ENCODE results near the gene SOX6.
A peak's percentile ranks its signal among the peaks of the same experiment; 100 is the strongest.

Gene SOX6

GRCh38 chr11:15970506-15971214, 385.7 kb downstream of the SOX6 start:
- Histone ChIP-seq H2AFZ (ENCODE audit: low read length) (no peak overlapping the region), H3K79me2 (ENCODE audit: low read length) (no peaks in the 10 kb centered on the region), H3K9ac (ENCODE audit: low read length) (no peak overlapping the region)

GRCh38 chr11:15969701-15970329, 386.5 kb downstream of the SOX6 start:
- no peaks in the 10 kb centered on the region for H3K9me2 ChIP-seq (replicated peaks; ENCODE audit: insufficient read depth, low read length)
- H3K4me2 ChIP-seq (ENCODE audit: low read depth, low read length) = peak overlapping the region; percentile 51; the same call in 1 of the 2 replicates
- no peaks in the 10 kb centered on the region for H3K9me3 ChIP-seq (replicated peaks; ENCODE audit: insufficient read depth, low read length)
- no peak overlapping the region for H3K27ac ChIP-seq (ENCODE audit: low read length)
- H3K9ac ChIP-seq (ENCODE audit: low read length) = no peak overlapping the region
- no peaks in the 10 kb centered on the region for H3F3A ChIP-seq (ENCODE audit: insufficient read depth, low read length)
- no peaks in the 10 kb centered on the region for H3K36me3 ChIP-seq (replicated peaks; ENCODE audit: insufficient read depth, low read length)
- TF ChIP-seq CTCF (IDR thresholded peaks at IDR 0.05; ENCODE audit: low read length) (no peak), EZH2phosphoT487 (IDR thresholded peaks at IDR 0.05; ENCODE audit: low read length) (no peak), EZH2 (optimal IDR thresholded peaks at IDR 0.05; ENCODE audit: low read depth, low read length) (no peak)
- DNase-seq = no peak
- peaks cover 9% of the 10 kb centered on the region; the same call in 1 of the 2 replicates for H3K4me1 ChIP-seq (ENCODE audit: low read length)
- no peaks in the 10 kb centered on the region for H3K27me3 ChIP-seq (replicated peaks; ENCODE audit: insufficient read depth, low read length)
- H3K4me3 ChIP-seq (ENCODE audit: low read length) = no peak overlapping the region
- H4K20me1 ChIP-seq (ENCODE audit: insufficient read depth, low read length) = no peaks in the 10 kb centered on the region
- no peaks in the 10 kb centered on the region for H3K79me2 ChIP-seq (ENCODE audit: low read length)
- peak overlapping the region; percentile 84 for H2AFZ ChIP-seq (ENCODE audit: low read length)

More at GRCh38 chr11:15970506-15971214, 385.7 kb downstream of the SOX6 start:
- Histone ChIP-seq H3F3A (ENCODE audit: insufficient read depth, low read length) (no peaks in the 10 kb centered on the region), H3K4me3 (ENCODE audit: low read length) (no peak overlapping the region), H3K27me3 (replicated peaks; ENCODE audit: insufficient read depth, low read length) (no peaks in the 10 kb centered on the region), H3K36me3 (replicated peaks; ENCODE audit: insufficient read depth, low read length) (no peaks in the 10 kb centered on the region), H3K9me2 (replicated peaks; ENCODE audit: insufficient read depth, low read length) (no peaks in the 10 kb centered on the region), H3K27ac (ENCODE audit: low read length) (no peak overlapping the region), H3K4me1 (ENCODE audit: low read length) (peaks cover 9% of the 10 kb centered on the region; the same call in 1 of the 2 replicates), H4K20me1 (ENCODE audit: insufficient read depth, low read length) (no peaks in the 10 kb centered on the region), H3K9me3 (replicated peaks; ENCODE audit: insufficient read depth, low read length) (no peaks in the 10 kb centered on the region), H3K4me2 (ENCODE audit: low read depth, low read length) (no peak overlapping the region)
- no peak for DNase-seq
- TF ChIP-seq CTCF (IDR thresholded peaks at IDR 0.05; ENCODE audit: low read length) (no peak), EZH2phosphoT487 (IDR thresholded peaks at IDR 0.05; ENCODE audit: low read length) (no peak), EZH2 (optimal IDR thresholded peaks at IDR 0.05; ENCODE audit: low read depth, low read length) (no peak)

- Histone ChIP-seq H2AFZ (ENCODE audit: low read length) (peak overlapping the region; percentile 84), H3K4me2 (ENCODE audit: low read depth, low read length) (peak overlapping the region; percentile 51), H3K27ac (ENCODE audit: low read length) (no peak overlapping the region), H3K79me2 (ENCODE audit: low read length) (no peaks in the 10 kb centered on the region), H3K4me3 (ENCODE audit: low read length) (no peak overlapping the region), H3K36me3 (replicated peaks; ENCODE audit: insufficient read depth, low read length) (no peaks in the 10 kb centered on the region), H3K9ac (ENCODE audit: low read length) (no peak overlapping the region), H3K27me3 (replicated peaks; ENCODE audit: insufficient read depth, low read length) (no peaks in the 10 kb centered on the region), H3K9me3 (replicated peaks; ENCODE audit: insufficient read depth, low read length) (no peaks in the 10 kb centered on the region), H4K20me1 (ENCODE audit: insufficient read depth, low read length) (no peaks in the 10 kb centered on the region), H3K4me1 (ENCODE audit: low read length) (peaks cover 9% of the 10 kb centered on the region; the same call in 1 of the 2 replicates), H3K9me2 (replicated peaks; ENCODE audit: insufficient read depth, low read length) (no peaks in the 10 kb centered on the region), H3F3A (ENCODE audit: insufficient read depth, low read length) (no peaks in the 10 kb centered on the region)
- DNase-seq = peak; percentile 85
- no peak for TF ChIP-seq CTCF (IDR thresholded peaks at IDR 0.05; ENCODE audit: low read length)
- no peak for TF ChIP-seq EZH2phosphoT487 (IDR thresholded peaks at IDR 0.05; ENCODE audit: low read length)
- TF ChIP-seq EZH2 (optimal IDR thresholded peaks at IDR 0.05; ENCODE audit: low read depth, low read length) = no peak
Measured at GRCh38 chr11:15969281-15969680, 387.1 kb downstream of the SOX6 start.

All from MM.1S (cell line).